ENCODE data around the gene B3GNT5.

DNA sequence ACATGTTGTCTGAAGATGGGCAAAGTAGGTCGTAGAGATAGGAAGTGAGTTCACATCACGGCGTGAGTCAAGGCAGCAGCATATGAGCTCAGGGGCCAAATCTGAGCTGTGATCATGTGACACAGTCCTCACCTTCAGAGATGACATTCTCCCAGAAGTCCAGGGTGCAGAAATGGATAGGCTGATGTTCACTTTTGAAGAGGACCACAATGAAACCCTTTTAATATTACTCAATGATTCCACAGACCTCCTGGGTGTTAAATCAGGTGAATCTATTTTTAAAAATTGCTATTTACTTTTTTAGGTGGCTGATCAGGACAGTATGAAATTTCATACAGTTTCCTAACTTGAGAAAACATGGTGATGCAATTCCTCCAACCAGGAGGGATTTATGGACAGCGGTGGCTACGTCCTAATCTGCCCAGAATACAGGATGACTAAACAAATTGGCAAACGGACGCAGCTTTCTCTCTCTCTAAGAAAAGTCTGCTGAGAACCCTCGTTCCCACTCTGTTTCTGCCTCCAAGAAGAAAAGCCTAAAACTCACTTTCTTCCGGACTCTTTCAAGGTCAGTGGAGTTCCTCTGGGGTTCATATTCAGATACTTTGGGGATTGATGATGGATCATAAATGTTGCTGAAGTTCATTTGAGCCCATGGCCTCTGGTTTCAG is 34.4 kb downstream of the B3GNT5 start:
- TF ChIP-seq CTCF (IDR thresholded peaks at IDR 0.05) (no peak), POLR2A (IDR thresholded peaks at IDR 0.05) (no peak)

Data from body of pancreas (tissue), 4 donors.